ENCODE data around the gene HSPB9. TPM values are rescaled to one million over a fixed set of nuclear protein-coding genes. Genes with fewer than 3 reads are reported as not detected.

Gene HSPB9, protein sequence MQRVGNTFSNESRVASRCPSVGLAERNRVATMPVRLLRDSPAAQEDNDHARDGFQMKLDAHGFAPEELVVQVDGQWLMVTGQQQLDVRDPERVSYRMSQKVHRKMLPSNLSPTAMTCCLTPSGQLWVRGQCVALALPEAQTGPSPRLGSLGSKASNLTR
- 0.07 TPM in 1 of 2 replicates, not detected in the other for total RNA-seq (2014; rRNA removed; shearing (Covaris generic))
- 0.06 TPM in 1 of 2 replicates, not detected in the other for polyA plus RNA-seq (2014; cell fraction: nucleus; rRNA removed)

DNA sequence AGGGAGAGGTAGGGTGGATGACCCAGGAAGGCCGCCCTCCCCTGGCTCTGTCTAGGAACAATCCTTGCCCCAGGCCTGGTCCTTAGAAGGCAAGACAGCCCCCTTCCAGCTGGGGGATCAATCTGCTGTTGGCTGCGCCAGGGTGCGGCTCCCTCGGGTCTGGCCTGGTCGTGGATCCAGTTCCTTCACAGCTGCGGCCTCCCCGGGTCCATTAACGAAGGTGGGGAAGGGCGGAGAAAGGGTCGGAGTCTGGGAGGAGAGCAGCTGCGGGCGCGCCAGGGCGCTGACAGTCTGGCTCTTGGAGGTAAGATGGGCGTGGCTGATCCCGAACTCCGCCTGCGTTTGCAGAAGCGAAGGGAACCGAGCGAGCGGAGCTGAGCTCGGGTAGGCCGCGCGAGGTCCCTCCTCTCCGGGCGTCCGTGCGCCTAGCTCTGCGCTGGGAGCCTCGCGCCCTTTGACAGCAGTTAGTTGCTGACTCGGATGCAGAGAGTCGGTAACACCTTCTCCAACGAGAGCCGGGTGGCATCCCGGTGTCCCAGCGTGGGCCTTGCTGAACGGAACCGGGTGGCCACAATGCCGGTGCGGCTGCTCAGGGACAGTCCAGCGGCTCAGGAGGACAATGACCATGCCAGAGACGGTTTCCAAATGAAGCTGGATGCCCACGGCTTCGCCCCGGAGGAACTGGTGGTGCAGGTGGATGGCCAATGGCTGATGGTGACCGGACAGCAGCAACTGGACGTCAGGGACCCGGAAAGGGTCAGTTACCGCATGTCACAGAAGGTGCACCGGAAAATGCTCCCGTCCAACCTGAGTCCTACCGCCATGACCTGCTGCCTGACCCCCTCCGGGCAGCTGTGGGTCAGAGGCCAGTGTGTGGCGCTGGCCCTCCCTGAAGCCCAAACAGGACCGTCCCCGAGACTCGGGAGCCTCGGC, at the start of gene HSPB9:
Gene HSPB9, plus strand, starts transcription at position 434 of the 933 bp plus-strand sequence. Its CDS starts 47 bp downstream, at position 481.
- no peak for DNase-seq (ENCODE audit: extremely low read depth, low read depth)

DNA sequence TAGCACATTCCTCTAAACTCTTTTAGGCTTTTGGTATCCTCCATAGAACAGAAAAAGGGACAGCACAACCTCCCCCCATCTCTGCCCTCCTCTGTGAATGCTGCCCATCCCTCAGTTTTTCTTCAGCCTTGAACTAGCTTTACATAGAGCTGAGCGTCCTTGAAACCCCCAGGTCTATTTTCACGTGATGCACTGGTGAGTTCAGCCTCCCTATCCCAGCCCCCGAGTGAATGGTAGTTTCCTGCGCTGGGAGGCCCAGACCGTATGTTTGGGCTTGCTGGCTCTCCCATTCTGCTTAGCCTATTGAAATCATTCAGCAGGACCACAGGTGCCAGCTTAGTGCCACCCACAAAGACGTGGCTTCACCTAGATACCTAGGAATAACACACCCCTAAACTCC, 46.8 kb upstream of the HSPB9 start:
- DNase-seq (ENCODE audit: extremely low read depth, low read depth): no peak

DNA sequence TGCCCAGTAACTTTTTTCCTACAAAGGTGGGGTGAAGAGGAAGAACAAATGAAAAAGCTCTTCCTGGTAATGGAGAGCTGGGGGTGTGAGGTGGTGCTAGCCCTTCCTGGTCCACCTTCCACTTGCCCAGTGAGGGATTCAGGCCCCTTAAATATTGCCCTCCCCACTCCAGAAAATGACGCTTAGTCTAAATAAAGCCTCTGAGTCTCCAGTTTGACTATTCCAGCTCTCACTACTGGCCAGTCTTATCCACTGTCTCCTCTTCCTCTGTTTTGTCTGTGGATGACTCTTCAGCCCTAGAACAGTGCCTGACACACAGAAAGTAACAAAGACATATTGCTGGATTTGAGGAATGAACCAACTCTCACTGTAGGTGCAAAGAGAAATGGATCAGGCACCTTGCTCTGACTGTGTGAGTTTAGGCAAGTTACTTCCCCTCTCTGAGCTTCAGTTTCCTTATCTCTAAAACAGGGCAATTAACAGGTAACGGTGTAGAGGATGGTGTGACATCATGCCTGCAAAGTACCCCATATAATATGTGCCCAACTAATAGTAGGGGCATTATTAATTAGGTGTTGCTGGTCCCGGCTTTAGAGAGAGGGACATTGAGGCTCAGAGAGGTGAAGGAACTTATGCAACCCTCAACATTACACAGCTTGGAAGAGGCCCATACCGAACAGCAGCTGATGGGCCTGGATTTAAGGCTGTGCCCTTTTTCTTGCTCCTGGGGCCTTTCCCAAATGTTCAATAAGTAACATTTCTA, 45.6 kb upstream of the HSPB9 start:
- no peak for DNase-seq (ENCODE audit: extremely low read depth, low read depth)

DNA sequence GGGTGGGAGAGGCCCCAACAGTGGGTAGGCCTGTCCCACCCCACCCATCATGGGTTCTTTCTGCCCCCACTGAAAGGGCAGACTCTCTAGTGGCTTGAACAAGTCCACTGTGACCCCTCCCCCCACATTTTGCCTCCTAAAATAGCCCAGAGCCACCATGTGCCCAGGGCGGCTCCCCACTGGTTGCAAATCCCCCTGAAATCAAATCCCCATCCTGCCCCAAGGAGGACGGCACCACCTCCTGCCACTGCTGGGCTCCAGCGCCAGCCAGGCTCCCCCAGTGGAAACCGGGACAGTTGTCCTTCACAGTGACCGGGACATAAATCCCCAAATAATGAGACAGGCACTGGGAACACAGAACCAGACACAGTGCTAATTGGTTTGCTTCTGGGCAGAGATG, 44.8 kb upstream of the HSPB9 start:
- no peak for DNase-seq (ENCODE audit: extremely low read depth, low read depth)

DNA sequence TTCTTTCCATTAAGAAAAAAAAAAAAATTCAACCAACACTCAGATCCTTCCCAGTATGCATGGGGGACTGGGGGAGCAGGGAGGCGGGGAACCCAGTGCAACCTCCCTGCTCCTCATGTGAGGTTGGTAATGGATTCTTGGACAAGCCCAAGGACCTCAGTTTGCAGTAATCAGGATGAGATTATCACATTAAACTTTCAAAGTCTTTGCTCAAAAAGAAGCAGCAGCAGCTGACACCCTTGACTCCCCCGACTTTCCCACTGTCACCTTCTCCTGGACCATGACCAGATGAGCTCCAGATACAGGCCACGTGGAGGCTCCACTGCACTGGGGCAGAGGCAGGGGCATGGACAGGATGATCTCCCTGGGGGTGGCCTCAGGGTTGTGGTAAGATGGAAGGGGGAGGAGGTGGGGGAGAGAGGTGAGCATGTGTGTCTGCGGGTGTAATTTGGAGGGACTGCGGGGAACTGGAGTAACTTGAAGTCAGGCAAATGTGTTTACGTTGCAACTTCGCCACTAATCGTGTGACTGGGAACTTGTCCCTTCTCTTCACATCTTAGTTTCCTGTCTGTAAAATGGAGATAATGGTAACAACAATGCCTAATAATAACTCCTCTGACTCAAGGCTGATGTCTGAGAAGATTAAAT, 44.1 kb upstream of the HSPB9 start:
- DNase-seq (ENCODE audit: extremely low read depth, low read depth): no peak

DNA sequence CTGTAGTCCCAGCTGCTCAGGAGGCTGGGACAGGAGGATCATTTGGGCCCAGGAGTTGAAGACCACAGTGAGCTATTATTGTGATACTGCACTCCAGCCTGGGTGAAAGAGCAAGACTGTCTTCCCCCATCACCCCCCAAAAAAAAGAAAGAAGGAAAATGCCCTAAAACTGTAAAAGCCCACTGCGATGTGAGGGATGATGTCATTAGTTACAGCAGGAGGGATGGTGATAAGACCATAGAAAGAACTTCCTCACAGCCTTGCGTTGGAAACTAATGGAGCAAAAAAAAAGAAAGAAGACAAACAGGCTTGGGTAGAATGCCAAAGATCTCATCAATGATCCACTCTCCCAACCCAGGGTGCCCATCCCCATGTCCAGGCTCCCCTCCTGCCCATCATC, 43.1 kb upstream of the HSPB9 start:
- DNase-seq (ENCODE audit: extremely low read depth, low read depth): no peak

DNA sequence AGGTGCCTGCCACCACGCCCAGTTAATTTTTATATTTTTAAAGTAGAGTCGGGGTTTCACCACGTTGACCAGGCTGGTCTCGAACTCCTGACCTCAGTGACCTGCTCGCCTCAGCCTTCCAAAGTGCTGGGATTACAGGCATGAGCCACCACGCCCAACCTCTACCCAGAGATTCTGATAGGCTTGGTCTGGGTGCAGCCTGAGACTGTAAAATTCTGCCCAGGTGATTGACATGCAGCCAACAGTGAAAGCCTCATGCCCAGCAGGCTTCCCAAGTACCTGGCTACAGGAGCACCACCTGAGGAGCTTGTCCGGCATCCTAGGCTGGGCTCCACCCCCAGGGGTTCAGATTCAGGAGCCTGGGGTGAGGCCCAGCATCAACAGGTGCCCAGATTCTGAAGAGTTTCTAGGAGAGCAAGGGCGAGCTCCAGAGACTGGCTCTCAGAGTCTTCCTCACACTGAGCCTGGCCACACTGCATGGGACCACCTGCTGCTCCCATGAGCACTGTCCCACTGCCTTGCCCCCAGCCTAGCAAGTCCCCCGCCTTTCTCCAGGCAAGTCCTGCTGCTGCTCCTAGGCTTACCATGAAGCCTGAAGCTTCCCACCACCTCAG, 41.0 kb upstream of the HSPB9 start:
- no peak for DNase-seq (ENCODE audit: extremely low read depth, low read depth)

DNA sequence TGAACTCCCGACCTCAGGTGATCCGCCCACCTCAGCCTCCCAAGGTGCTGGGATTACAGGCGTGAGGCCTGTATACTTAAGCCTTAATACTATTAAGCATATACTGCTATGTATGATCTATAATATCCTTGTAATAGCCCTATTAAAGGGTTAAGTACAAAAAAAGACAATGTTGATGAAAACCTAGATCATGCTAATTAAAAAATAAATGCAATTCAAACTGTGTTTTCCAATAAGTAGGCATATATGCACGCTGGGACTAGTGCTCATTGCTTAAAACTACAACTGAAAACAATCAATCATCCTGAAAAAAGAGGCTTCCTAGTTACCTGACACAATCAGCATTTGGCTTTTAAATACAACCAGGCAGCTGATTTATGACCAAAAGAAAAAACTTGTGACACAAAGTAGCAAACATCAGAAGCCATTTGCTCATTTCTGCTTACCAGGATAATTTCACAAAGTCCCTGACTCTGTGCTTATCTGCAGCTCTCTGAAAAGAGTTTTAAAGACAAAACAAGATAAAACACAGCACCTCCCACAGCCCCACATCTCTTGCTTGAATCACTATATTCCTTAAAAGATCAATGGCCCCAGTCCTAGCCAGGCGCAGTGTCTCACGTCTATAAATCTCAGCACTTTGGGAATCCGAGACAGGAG, 35.4 kb upstream of the HSPB9 start:
- DNase-seq (ENCODE audit: extremely low read depth, low read depth): no peak

DNA sequence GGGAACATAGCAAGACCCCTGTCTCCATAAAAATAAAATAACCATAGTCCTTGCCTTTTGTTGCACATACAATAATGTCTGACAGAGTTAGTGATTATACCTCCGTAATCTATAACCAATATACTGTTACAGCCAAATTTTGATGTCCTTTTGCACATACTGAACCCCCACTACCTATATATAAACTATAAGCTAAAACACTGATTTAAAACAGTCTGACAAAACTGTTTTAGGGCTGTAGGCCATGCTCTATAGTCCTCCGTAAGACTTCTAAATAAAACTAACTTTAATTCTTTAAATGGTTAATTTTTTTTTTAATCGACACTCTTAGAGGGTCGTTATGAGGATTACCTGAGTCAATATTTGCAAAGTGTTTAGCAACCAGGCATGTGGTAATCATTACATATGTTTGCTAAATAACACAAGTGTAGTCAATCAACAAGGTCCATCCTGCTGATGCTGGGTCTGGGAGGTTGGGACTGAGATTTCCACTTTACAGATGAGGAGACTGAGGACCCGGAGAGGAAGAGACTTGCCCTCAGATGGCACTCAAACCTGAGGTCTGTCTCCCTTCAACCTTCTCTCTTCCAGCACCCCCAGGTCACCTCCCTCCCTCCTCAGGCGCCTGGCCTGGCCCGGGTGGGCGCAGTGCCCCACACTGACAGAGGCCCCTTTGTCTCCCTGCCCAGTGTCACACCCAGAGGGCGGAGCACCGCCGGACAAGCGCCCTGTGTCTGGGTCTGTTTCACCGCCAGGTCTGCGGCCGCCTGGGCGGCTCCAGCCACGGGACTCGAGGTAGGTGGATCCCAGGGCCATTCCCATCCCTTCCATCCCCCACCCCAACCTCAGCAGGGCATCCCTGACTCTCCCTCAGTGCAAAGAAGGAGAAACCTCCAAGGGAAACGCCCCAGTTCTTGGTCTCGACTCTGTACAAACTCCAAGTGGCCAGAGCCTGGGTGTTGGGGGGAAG, 34.6 kb upstream of the HSPB9 start:
- DNase-seq (ENCODE audit: extremely low read depth, low read depth): no peak

DNA sequence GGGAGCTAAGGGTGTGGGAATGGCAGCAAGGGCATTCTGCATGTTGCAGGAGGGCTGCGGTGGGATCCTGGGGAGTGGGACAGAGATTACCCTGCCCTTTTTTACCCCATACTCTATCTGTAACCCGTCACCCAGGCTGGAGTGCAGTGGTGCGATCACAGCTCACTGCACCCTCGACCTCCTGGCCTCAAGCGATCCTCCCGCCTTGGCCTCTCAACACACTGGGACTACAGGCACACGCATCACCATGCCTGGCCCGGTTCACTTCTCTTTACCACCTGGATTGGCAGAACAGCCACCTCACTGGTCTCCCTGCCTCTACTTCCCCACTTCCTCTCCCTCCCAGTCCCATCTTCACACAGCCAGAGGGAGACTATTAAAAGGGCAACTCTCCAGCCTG, 33.9 kb upstream of the HSPB9 start:
- DNase-seq (ENCODE audit: extremely low read depth, low read depth): no peak

DNA sequence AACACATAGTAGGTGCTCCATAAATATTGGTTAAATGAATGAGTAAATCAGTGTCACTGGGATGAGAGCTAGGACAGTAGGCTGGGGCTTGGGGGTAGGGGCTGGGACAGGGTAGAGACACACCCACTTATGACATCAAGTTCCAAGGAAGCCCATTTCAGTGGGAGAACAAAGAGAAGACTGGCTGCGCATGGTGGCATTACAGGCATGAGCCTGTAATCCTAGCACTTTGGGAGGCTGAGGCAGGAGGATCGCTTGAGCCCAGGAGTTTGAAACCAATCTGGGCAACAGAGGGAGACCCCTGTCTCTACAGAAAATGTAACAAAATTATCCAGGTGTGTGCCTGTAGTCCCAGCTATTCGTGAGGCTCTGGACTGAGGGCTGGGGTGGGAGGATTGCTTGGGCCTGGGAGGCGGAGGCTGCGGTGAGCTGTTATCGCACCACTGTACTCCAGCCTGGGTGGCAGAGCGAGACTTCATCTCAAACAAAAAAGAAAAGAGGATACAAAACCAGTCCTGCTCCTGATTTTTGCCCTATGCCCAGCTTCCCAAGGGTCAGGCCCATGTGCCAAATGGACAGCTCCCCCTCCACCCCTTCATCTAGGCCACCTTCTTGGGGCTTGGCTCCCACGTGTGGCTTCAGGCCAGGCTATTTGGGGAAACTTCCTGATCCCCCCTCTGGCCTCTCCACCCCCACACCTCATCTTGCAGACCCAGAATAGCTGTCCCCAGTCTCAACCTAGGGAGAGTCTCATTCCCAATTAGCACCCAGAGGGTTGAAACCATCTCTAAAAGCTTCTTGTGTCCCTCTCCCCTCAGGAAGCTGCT, 31.4 kb upstream of the HSPB9 start:
- DNase-seq (ENCODE audit: extremely low read depth, low read depth): no peak

DNA sequence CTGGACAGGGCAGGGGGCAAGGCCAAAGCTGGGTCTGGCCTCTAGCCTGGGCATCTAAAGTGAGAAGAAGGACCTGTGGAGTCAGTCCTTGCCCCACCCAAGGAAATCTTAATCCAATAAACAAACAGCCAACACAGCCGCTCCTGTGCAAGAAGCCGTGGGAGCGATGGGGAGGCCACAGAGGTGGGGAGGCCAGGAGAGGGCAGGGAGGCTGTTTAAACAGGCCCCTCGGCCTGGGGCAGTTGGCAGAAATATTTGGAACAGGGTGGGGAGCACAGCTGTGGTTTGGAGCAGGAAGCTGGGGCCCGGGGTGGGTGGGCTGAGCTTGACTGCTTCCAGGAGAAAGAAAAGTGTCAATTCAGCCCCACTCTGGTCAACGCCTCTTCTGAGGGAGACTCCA, 29.7 kb upstream of the HSPB9 start:
- no peak for DNase-seq (ENCODE audit: extremely low read depth, low read depth)

DNA sequence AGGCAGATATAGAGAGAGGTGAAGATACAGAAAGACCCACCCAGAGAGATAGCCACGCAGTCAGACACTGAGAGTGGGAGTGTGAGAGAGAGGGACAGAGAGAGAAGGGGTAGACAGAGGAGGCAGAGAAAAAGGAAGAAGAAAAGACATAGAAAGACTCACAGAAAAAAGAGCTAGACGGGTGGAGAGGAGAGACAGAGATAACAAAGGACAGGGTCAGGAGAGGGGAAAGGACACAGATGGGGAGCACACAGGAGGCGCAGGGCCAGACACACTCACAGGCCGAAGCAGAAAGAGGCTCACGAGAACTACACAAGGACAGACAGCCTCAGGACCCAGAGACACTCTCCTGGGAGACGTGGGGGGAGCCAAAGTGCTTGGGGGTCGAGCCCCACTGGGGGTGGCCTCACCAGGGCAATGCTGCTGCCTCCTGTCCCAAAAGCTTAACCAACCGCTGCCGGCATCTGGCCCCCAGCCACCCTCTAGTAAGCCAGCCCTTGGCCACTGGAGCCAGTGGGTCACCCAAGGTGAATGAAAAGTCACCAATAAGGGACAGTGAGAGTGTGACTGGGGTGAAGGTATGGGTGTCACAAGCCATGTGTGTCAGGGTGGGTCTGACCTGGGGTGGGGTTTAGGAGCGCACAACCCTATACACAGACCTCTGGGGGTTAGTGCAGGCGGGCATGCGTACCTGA, 28.1 kb upstream of the HSPB9 start:
- DNase-seq (ENCODE audit: extremely low read depth, low read depth): no peak

DNA sequence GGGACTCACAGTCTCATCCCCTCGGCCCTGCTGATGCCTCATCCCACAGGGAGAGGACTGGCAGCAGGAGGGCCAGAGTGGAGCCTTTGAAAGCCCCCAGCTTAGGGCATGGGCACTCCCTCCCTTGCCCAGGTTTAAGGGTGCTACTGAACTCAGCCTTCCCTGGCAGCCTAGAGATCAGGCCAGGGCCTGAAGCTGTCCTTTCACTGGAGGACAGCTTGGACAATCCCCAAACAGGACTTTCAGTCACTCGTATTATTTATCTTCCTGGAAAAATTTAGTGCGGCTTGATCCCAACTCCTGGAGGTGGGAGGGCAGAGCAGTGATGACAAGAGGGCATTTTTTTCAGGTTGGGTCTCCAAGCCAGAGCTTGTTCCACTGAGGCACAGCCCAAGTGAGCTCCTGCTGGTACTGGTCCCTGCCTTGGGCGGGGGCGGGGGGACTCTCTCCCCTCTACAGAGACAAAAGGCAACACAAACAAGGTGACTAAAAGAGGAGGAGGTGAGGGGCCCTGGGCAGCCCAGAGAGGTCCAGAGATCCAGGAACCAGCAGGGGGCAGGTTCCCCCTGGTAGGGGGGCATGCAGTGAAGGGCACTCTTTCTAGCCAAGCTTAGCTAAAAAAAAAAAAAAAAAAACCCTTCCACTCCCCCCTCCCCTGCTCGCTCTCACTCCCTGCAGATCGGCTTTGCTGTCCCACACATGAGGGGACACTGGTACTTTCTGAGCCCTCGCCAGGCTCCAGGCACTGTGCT, 26.1 kb upstream of the HSPB9 start:
- no peak for DNase-seq (ENCODE audit: extremely low read depth, low read depth)

DNA sequence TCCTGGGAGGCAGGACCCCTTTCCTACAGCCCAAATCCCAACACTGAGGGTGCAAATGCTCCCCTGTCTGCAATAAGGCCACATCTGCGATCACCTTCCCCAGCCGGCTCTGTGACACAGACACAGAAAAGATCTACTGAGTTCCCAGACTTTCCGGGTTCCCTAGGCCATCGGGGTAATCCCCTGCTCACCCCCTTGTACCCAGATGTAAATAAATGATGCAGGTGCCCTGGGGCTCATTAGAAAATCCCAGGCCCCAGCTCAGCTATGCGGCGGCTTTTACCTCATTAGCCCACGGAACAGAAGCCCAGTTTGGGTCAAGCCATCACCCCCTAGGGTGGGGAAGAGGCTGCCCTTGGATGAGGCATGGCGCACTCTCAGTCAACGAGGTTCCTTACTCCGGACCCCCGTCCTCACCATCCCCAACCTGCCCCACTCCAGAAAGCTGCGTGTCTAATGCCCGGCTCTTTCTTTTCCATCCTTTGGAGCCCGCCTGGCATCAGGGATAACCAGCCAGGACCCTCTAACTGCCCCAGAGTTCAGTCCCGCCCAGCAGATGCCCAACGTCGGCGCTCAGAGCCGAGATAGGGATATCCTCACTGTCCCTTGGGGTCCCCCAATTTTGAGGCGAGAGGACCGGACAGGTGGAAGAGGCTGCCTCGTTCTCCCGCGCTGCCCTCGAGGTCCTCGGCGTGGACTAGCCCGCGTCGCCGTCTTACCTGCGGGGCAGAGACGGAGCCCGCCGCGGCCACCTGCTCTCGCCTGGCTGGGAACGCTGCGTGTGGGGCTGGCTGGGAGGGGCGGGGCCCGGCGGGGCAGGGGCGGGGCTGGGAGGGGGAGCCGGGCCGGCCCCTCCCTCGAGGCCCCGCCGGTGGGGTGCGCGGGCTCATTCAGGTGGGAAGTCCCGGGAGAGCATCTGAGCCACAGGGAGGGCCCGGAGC, 24.6 kb upstream of the HSPB9 start, which contains the start of gene ZNF385C:
Gene ZNF385C, minus strand, starts transcription at position 783 of the 941 bp plus-strand sequence. CDS start 35,417 bp downstream, outside the sequence.
- DNase-seq (ENCODE audit: extremely low read depth, low read depth): no peak

Data from NCI-H460 (cell line).